Astrocyte (in vitro differentiated cells and primary cell): ENCODE data around the gene EXD1. TPM values are rescaled to one million over a fixed set of nuclear protein-coding genes. Genes with fewer than 3 reads are reported as not detected.

Experiments used
- DNase-seq: peaks from one replicate; pipeline ENCODE4 v3.0.0-alpha.2; 2010; ENCODE audit warnings: low read depth
- FAIRE-seq: peaks from 2 replicates; lab custom pipeline; 2011; peaks lifted over from hg19 to GRCh38; lab: Jason Lieb, UNC
- H2AFZ ChIP-seq: 2 replicates; pipeline ENCODE4 v1.6.0; 2012; ENCODE audit warnings: low read depth, low read length, inconsistent platforms
- H3K27ac ChIP-seq: 2 replicates; pipeline ENCODE4 v1.5.1; 2011; ENCODE audit warnings: low read depth, low read length, inconsistent platforms
- H3K27me3 ChIP-seq: 2 replicates; pipeline ENCODE4 v1.6.0; 2011; ENCODE audit warnings: low read length, inconsistent platforms; ENCODE audit not compliant: insufficient read depth
- H3K36me3 ChIP-seq: 2 replicates; pipeline ENCODE4 v1.5.1; 2011; ENCODE audit warnings: low read length, inconsistent platforms; ENCODE audit not compliant: insufficient read depth
- H3K4me1 ChIP-seq: 2 replicates; pipeline ENCODE4 v1.5.1; 2011; ENCODE audit warnings: low read length, inconsistent platforms; ENCODE audit not compliant: insufficient read depth
- H3K4me2 ChIP-seq: 2 replicates; pipeline ENCODE4 v1.6.0; 2012; ENCODE audit warnings: low read length, inconsistent platforms
- H3K4me3 ChIP-seq: 2 replicates; pipeline ENCODE4 v1.5.1; 2011; ENCODE audit warnings: low read depth, mild to moderate bottlenecking, low read length, inconsistent platforms; ENCODE audit not compliant: insufficient read depth
- H3K79me2 ChIP-seq: 2 replicates; pipeline ENCODE4 v1.6.0; 2012; ENCODE audit warnings: mild to moderate bottlenecking, low read length, inconsistent platforms; ENCODE audit not compliant: insufficient read depth
- H3K9ac ChIP-seq: 2 replicates; pipeline ENCODE4 v1.6.0; 2012; ENCODE audit warnings: mild to moderate bottlenecking, low read length, inconsistent platforms
- H3K9me3 ChIP-seq: 2 replicates; pipeline ENCODE4 v1.5.1; 2012; ENCODE audit warnings: low read depth, mild to moderate bottlenecking, low read length, inconsistent platforms; ENCODE audit not compliant: insufficient read depth
- H4K20me1 ChIP-seq: 2 replicates; pipeline ENCODE4 v1.6.0; 2012; ENCODE audit warnings: low read length, inconsistent platforms; ENCODE audit not compliant: insufficient read depth
- H3K27ac Mint-ChIP-seq: one replicate; pipeline ENCODE4 v1.8.0; 2021; ENCODE audit warnings: mild to moderate bottlenecking, mixed read lengths; ENCODE audit not compliant: unreplicated experiment
- H3K27me3 Mint-ChIP-seq: one replicate; pipeline ENCODE4 v1.8.0; 2021; ENCODE audit warnings: low read depth, mixed read lengths; ENCODE audit not compliant: unreplicated experiment
- H3K36me3 Mint-ChIP-seq: one replicate; pipeline ENCODE4 v1.8.0; 2021; ENCODE audit warnings: low read depth, mixed read lengths; ENCODE audit not compliant: unreplicated experiment
- H3K4me1 Mint-ChIP-seq: one replicate; pipeline ENCODE4 v1.8.0; 2021; ENCODE audit warnings: low read depth, mixed read lengths; ENCODE audit not compliant: unreplicated experiment
- H3K4me3 Mint-ChIP-seq: one replicate; pipeline ENCODE4 v1.8.0; 2021; ENCODE audit warnings: mild to moderate bottlenecking, moderate library complexity, mixed read lengths; ENCODE audit not compliant: unreplicated experiment
- H3K9me3 Mint-ChIP-seq: one replicate; pipeline ENCODE4 v1.8.0; 2021; ENCODE audit warnings: mild to moderate bottlenecking, mixed read lengths; ENCODE audit not compliant: unreplicated experiment
- CTCF ChIP-seq: IDR thresholded peaks from 2 replicates; pipeline ENCODE4 v1.5.1; 2011; ENCODE audit warnings: low read depth, mild to moderate bottlenecking, inconsistent platforms, low read length, moderate library complexity; ENCODE audit not compliant: insufficient read depth
- EZH2 ChIP-seq: IDR thresholded peaks from 2 replicates; pipeline ENCODE4 v1.6.1; 2012; ENCODE audit warnings: mild to moderate bottlenecking, low read length, inconsistent platforms; ENCODE audit not compliant: insufficient read depth
- total RNA-seq: library from RNA; stranded (reverse); gene quantifications from 2 replicates; pipeline ENCODE4 v1.2.1, GENCODE V29; 2021

The EXD1 gene
- total RNA-seq, 1 donor from 2014 or later = 0.07 TPM

DNA sequence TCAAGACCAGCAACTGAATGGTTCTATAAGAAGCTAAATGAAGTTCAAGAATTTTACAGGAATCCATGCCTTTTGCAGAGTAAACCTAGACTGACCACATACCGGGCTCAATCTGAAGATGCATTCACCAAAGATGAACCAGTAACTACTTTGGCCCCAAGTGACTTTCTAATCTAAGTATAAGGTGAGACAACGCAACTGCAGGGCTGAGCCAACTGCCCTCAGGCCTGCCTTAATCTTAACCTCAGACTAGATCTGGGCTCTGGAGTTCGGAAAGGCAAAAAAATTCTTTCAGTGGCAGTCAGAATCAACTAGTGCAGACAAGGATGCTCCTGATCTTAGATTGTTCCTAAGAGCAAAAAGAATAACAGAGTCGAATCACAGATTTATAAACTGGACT, 48.3 kb downstream of the EXD1 start:
- H3K27me3 ChIP-seq = no peaks in the 10 kb centered on the region
- no peak for TF ChIP-seq EZH2
- no peak for TF ChIP-seq CTCF
- H3K4me3 ChIP-seq = no peak overlapping the region
- no peaks in the 10 kb centered on the region for H3K36me3 Mint-ChIP-seq
- no peaks in the 10 kb centered on the region for H3K36me3 ChIP-seq
- H2AFZ ChIP-seq = no peak overlapping the region
- DNase-seq (no peak), FAIRE-seq (no peak)
- no peaks in the 10 kb centered on the region for H4K20me1 ChIP-seq
- no peaks in the 10 kb centered on the region for H3K27me3 Mint-ChIP-seq
- H3K4me1 Mint-ChIP-seq = peaks cover 8% of the 10 kb centered on the region
- no peaks in the 10 kb centered on the region for H3K4me1 ChIP-seq
- H3K9me3 ChIP-seq = no peaks in the 10 kb centered on the region
- H3K4me2 ChIP-seq = no peak overlapping the region
- no peak overlapping the region for H3K27ac ChIP-seq
- no peaks in the 10 kb centered on the region for H3K9me3 Mint-ChIP-seq
- H3K9ac ChIP-seq = no peak overlapping the region
- H3K4me3 Mint-ChIP-seq = no peak overlapping the region
- H3K79me2 ChIP-seq = no peaks in the 10 kb centered on the region
- H3K27ac Mint-ChIP-seq = no peak overlapping the region

- Histone ChIP-seq H2AFZ (no peak overlapping the region), H3K4me1 (no peaks in the 10 kb centered on the region), H3K9ac (no peak overlapping the region), H3K4me2 (no peak overlapping the region), H3K4me3 (no peak overlapping the region), H3K79me2 (no peaks in the 10 kb centered on the region), H3K36me3 (no peaks in the 10 kb centered on the region), H3K27me3 (no peaks in the 10 kb centered on the region), H3K9me3 (no peaks in the 10 kb centered on the region), H4K20me1 (no peaks in the 10 kb centered on the region), H3K27ac (no peak overlapping the region)
- Mint-ChIP-seq H3K4me3 (no peak overlapping the region), H3K4me1 (peaks cover 8% of the 10 kb centered on the region), H3K36me3 (no peaks in the 10 kb centered on the region), H3K27me3 (no peaks in the 10 kb centered on the region), H3K9me3 (no peaks in the 10 kb centered on the region), H3K27ac (no peak overlapping the region)
- no peak for FAIRE-seq
- peak; percentile 35 for DNase-seq
- TF ChIP-seq CTCF (no peak), EZH2 (no peak)
These were observed 50.3 kb downstream of the EXD1 start for GRCh38 chr15:41180206-41180789.

DNA sequence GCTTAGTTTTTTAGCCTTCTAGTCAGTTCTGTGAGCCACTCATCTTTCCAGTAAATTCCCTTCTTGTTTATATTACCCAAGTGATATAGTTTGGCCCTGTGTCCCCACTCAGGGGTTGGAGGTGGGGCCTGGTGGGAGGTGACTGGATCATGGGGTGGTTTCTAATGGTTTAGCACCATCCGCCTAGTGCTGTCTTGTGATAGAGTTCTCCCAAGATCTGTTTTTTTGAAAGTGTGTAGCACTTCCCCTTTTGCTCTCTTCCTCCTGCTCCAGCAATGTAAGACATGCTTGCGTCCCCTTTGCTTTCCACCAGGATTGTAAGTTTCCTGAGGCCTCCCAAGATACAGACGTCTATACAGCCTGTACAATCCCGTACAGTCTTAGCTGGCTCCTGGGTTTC, 60.8 kb downstream of the EXD1 start:
- DNase-seq = no peak
- Histone ChIP-seq H3K4me3 (no peak overlapping the region), H3K27me3 (no peaks in the 10 kb centered on the region), H3K9me3 (no peaks in the 10 kb centered on the region), H4K20me1 (no peaks in the 10 kb centered on the region), H2AFZ (no peak overlapping the region), H3K36me3 (no peaks in the 10 kb centered on the region), H3K9ac (no peak overlapping the region), H3K27ac (no peak overlapping the region), H3K79me2 (no peaks in the 10 kb centered on the region), H3K4me2 (no peak overlapping the region), H3K4me1 (no peaks in the 10 kb centered on the region)
- Mint-ChIP-seq H3K9me3 (no peaks in the 10 kb centered on the region), H3K36me3 (no peaks in the 10 kb centered on the region), H3K27ac (no peak overlapping the region), H3K27me3 (peaks cover 11% of the 10 kb centered on the region), H3K4me1 (no peaks in the 10 kb centered on the region), H3K4me3 (no peak overlapping the region)
- no peak for TF ChIP-seq CTCF
- TF ChIP-seq EZH2 = no peak
- no peak for FAIRE-seq
